WI38 (cell line): ENCODE measurements around the gene ZBP1.

Source experiments
- H3K4me3 ChIP-seq: 2 replicates; pipeline ENCODE4 v1.5.1; 2011; ENCODE audit warnings: low read depth, mild to moderate bottlenecking, control low read depth, low read length
- TF ChIP-seq, protein P1 (sequence below): IDR thresholded peaks from 2 replicates; pipeline ENCODE4 v1.5.1; 2012; ENCODE audit warnings: low read depth, mild to moderate bottlenecking, control low read depth, low read length

ZBP1 gene

DNA sequence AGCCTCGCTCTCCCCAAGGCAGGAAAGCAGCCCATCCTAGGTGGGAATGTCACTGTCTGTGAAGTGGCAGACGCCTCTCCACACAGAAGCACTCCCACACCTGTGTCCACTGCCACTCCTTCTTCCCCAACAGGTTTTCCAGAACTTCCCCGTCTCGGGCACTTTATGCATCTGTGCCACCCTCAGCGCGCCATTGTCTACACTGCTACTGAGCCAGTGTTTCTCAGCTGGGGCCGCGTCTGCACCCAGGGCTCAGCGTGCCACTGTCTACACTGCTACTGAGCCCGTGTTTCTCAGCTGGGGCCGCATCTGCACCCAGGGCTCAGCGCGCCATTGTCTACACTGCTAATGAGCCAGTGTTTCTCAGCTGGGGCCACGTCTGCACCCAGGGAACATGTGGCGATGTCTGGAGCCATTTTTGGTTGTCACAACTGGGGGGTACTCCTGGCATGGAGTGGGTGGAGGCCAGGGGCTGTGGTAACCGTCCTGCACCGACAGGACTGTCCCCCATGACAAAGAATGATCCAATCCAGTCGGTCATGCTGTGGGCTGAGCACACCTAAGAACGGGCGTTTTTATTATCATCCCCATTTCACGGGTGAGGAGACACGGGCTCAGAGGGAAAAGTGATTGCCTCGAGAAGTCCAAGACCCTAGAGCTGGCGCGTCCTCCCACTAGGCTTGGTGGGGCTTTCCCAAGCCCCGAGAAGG, 41.7 kb upstream of the ZBP1 start:
- H3K4me3 ChIP-seq, result no peak overlapping the region
- TF ChIP-seq, protein P1, sequence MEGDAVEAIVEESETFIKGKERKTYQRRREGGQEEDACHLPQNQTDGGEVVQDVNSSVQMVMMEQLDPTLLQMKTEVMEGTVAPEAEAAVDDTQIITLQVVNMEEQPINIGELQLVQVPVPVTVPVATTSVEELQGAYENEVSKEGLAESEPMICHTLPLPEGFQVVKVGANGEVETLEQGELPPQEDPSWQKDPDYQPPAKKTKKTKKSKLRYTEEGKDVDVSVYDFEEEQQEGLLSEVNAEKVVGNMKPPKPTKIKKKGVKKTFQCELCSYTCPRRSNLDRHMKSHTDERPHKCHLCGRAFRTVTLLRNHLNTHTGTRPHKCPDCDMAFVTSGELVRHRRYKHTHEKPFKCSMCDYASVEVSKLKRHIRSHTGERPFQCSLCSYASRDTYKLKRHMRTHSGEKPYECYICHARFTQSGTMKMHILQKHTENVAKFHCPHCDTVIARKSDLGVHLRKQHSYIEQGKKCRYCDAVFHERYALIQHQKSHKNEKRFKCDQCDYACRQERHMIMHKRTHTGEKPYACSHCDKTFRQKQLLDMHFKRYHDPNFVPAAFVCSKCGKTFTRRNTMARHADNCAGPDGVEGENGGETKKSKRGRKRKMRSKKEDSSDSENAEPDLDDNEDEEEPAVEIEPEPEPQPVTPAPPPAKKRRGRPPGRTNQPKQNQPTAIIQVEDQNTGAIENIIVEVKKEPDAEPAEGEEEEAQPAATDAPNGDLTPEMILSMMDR, result no peak

DNA sequence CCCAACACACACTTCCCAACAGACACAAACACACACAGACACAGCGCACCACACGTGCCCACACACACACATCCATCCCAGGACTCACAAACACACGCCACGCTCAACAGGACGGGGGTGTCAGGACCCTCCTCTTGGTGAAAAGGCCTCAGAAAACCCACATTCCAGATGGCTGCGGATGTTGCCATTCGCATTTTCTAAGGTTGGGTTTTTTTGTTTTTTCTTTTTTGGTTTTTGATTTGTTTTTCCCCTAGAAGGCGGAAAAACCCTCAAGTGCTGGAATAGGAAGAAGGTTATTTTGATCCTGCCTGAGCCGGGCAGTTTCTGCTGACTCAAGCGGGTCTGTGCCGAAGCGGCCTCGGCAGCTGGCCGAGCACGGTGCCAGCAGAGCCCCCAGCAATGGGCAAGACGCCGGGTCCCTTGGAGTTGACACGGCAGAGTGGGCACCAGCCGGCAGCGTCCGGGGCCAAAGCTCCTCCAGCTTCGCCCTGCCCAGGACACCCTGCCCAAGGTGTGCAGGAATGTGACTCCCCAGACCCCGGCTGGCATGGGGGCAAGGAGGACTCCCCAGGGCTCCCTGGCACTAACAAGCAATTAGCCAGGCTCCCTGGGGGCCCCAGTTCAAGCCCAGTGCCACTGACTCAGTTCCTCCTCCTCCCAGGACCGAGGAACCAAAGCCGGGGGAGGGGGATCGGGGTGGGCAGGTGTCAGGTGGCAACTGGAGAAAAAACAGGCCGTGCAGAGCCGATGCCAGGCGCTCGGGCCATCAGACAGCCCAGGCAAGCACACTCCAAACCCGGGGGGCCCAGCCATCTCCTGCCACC, 40.9 kb upstream of the ZBP1 start:
- TF ChIP-seq, protein P1, result no peak
- H3K4me3 ChIP-seq, result no peak overlapping the region

DNA sequence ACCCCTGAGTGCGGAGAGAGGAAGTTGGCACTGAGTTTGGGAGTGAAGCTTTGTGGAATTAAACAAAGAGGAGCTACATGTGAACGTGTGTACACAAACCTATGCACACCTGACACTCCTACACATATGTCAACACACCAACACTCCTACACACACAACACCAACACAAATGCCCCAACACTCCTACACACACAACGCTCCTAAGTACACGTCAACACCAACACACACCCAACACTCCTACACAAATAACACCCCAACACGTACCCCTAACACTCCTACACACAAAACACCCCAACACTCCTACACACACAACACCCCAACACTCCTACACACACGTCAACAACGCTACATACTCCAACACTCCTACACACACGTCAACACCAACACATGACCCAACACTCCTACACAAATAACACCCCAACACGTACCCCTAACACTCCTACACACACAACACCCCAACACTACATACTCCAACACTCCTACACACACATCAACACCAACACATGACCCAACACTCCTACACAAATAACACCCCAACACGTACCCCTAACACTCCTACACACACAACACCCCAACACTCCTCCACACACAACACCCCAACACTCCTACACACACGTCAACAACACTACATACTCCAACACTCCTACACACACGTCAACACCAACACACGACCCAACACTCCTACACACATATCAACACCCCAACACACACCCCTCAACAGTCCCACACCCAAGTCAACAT, 40.1 kb upstream of the ZBP1 start:
- TF ChIP-seq, protein P1, result no peak
- no peak overlapping the region for H3K4me3 ChIP-seq

DNA sequence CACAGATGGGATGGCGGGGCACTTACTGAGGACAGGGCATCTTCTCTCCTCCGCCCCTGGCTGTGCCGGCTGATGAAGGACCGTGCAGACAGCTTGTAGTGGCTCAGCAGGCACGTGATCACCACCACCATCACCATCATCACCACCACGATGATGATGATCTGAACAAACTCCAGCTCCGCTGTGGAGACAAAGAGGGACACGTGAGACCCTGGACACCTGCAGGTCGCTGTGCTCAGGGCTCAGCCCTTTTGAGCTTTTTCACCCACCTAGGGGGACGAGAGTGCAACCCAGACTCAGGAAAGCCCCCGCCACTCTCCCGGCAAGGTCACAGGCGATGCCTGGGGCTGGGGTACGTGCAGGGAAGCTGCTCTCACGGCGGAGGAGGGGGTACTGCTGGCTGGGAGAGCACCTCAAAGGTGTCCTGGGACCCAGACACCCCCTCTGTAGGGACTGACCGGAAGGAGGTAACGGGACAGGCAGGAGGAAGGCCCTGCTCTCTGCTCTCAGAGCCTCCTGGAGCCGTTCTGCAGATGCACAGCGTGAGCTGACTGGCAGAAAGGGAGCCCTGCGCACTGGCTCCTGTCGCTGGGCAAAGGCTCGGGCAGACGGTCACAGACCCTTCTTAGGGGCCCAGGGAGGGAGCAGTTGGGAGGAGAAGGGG, 39.4 kb upstream of the ZBP1 start:
- TF ChIP-seq, protein P1, result no peak
- no peak overlapping the region for H3K4me3 ChIP-seq

DNA sequence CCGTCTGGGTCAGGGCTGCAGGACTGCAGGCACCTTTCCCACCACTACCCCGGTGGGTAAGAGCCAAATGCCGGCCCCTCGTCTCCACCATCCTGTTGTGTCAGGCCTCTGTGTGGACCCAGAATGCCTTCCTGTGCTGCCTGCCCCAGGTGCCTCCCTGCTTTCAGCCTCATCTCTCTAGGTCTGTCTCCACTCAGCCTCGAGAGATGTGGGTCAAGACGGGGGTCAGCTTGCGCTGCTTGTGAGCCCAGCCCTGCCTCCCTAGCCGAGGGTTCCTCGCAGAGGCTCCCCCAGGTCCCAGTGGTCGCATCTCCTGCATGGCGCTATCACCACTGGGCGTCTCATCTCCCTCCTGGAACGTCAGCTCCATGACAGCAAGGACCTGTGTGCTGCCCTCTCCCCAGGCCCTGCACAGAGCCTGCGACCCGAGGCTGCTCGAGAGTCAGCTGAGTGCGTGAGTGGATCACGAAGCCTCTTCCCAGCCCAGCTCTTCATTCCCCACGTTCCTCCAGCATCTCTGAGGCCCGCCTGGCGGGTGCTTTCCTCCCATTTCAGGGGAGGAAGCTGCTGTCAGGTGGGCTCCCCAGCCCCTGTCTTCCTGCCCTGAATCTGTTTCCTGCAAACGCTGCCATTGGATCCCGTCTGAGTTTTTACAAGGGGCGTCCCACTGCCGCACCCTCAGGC, 38.7 kb upstream of the ZBP1 start:
- TF ChIP-seq, protein P1, result no peak
- no peak overlapping the region for H3K4me3 ChIP-seq

DNA sequence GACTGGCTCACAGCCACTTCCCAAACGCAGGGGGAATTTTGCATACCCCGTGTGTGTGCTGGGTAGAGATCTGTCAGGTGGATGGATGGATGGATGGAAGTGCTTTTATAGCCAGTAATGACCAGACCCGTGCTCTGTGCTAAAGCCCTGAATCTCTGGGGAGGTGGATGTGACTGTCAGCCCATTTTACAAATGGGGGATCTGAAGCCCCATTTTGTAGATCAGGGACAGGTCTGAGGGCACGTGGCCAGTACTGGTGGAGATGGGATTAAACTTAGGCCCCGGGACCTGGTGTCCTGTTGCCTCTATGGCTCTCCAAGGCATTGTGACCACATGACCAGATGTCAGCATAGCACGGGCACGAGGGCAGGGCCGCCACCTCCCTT, 38.2 kb upstream of the ZBP1 start:
- TF ChIP-seq, protein P1, result no peak
- no peak overlapping the region for H3K4me3 ChIP-seq
